Adrenal gland (tissue), 5 donors: Measurements from ENCODE around the gene ANKS1A.

Experiments used
- CTCF ChIP-seq, 6 experiments: fragments of 450-650 bp in 4 of 6; fragments of 200-600 bp in 2 of 6; sonication (generic) in 1 of 6; IDR thresholded peaks; 1 replicate in 5 of 6; 2 replicates in 1 of 6; pipeline versions ENCODE4 v1.5.1 to v1.8.0; 2016 to 2021; ENCODE audit warnings: antibody characterized with exemption in 6 of 6, mild to moderate bottlenecking in 2 of 6, moderate library complexity in 1 of 6
- POLR2A ChIP-seq, 2 donors: fragments of 450-650 bp; IDR thresholded peaks; one replicate each; pipeline ENCODE4 v1.6.1; 2017; ENCODE audit warnings: antibody characterized with exemption in 2 of 2, mild to moderate bottlenecking in 2 of 2, moderate library complexity in 1 of 2
- donor health status: DM: no; HTN: no; CAD: no.

DNA sequence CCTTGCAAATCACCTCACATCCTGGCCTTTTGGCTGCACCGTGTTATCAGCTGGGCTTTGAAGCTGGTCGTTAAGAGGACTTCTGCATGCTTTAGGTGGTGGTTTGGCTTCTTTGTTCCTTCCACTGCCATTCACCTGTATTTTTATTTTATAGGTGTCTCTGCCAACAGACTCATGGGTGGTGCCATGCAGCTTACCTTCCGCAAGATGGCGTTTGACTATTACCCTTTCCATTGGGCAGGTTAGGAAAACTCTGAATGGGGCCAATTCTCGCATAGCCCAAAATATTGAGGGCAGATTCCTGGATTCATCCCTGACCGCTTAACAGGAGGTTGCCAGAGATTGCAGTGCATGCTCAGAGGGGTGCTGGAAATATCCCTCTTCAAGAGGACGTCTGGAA, 33.6 kb upstream of the ANKS1A start:
- TF ChIP-seq POLR2A (IDR thresholded peaks at IDR 0.05) (no peak), CTCF (IDR thresholded peaks at IDR 0.05) (no peak)
